Activated CD8-positive, alpha-beta memory T cell treated with anti-CD3 and anti-CD28 coated beads for 1 hour (primary cell): ENCODE measurements around the gene CNTN4.

Experiments
- DNase-seq, 2 donors: peaks; one replicate each; pipeline ENCODE4 v3.0.0-alpha.2; 2020; ENCODE audit warnings: low read depth in 1 of 2; ENCODE audit errors: extremely low read depth in 1 of 2

Gene CNTN4

GRCh38 chr3:3074551-3075257, 976.0 kb downstream of the CNTN4 start:
- no peak for DNase-seq

- no peak for DNase-seq
Measured at GRCh38 chr3:3080309-3080708, 981.6 kb downstream of the CNTN4 start.

DNA sequence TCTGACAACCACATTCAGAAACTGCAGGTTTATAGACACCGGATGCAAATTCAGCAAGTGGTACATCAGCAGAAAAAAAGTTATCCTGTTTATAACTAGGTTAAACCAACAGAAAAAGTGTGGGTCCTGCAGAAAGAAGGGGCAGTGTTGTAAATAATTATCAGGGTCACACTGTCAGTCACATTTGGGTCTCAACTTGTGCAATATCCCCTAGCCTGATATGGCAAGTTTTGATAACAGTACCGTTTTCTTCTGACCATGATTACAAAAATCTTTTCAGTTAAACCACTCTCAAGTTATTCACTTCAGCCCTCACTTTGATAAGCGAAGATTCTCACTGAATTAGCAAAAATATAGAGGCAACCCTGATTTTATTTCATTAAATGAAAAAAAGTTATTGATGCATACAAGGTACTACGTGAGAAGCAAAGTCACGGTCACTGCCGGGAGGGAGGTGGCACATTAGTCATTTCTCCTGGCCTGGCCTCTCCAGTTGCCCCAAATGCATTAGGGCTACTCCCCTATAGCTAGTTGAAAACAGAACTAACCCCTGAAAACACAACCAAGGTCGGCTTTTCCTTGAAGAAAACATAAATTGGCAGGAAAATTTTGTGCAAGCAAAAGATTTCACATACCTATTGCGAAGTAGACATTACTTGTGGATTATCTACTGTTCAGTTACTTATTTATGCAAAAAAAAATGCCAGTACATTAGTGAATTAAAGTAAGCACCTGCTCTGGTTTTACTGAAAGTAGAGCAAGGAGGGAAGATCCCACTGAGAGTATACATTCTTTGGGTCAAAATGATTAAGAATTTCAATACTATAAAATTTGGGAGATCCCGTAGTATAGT, 982.9 kb downstream of the CNTN4 start:
- DNase-seq = no peak

DNA sequence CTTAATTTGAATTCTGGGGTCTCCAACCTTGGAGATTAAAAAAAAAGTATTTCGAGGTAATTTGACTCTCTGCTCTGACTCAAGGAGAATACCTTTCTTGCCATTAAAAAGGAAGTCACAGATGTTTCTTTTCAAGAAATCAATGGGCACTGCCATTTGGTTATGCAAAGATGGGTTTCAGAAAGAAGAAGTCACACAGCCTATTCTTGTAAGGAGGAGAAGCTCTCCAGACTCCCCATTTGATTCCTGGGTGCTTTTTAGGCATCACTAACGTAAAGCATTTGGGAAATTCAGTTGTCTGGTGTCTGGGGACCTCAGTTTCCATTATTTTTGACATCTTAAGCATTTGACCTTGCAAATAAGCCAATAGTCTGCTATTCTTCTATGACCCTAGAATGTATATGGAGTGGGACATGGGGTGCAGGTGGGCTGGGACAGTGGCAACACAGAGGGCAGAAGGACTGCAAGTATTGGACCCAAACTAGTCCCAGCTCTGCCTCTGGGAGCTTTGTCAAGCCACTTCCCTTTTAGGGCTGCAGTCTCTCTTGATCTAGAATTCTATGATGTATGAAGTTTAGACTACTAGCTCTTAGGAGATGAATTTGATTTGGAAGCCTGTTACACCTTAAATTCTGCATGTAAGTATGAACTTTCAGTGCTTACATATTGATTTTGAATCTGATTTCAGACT, 983.7 kb downstream of the CNTN4 start:
- DNase-seq = no peak

- no peak for DNase-seq
Measured at GRCh38 chr3:3084890-3085289, 986.2 kb downstream of the CNTN4 start.

DNA sequence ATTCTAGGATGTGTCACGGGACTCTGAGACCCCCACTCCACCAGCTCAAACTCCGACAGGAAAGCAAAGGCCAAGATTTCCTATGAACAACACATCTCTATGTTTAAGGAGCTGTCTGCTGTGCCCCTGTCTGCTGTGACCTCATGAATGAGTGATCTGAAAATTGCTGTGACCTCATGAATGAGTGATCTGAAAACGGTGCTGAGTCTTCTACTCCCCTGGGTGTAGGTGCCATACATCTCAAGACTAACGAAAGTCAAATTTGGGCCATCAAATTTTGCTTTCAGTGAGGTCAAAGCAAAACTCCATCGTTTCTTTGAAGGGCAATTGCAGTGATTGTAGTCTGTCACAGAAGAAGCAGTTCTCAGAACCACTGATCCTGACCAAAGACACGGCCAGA, 987.1 kb downstream of the CNTN4 start:
- DNase-seq = no peak

DNA sequence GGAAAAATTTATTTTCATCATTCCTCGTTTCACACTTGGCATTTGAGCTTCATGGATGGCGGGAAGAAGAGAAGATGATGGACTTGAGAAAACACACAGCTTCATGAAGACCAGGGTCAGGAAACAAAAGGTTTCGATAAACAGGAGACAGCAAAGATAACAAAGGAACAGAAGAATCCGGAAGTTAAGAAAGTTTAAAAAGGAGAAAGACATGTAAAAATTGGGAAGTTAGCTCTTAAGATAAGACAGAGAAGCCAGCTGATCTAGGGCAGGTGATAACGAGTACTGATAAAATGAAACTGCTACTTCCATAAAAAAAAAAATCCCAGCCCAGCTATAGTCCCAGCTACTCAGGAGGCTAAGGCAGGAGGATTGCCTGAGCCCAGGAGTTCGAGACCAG, 987.6 kb downstream of the CNTN4 start:
- no peak for DNase-seq

DNA sequence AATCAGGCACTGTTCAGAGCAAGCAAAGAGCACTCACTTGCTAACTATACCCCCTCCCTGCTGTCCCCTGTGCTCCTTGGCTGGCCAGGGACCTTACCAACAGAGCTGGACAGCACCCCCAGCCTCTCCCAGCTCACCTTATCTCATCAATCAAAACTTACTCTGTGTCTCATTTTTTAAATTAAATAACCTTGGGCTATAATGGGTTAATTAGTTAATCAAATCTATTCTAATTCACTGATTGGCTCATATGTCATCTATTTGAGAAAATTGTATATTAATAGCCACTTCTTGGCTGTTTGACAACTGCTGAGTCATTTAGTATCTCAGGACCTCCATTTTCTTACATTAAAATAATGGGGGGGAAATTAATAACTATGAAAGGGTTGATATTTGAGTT, 988.6 kb downstream of the CNTN4 start:
- no peak for DNase-seq

GRCh38 chr3:3087716-3088465, 989.2 kb downstream of the CNTN4 start:
- no peak for DNase-seq

DNA sequence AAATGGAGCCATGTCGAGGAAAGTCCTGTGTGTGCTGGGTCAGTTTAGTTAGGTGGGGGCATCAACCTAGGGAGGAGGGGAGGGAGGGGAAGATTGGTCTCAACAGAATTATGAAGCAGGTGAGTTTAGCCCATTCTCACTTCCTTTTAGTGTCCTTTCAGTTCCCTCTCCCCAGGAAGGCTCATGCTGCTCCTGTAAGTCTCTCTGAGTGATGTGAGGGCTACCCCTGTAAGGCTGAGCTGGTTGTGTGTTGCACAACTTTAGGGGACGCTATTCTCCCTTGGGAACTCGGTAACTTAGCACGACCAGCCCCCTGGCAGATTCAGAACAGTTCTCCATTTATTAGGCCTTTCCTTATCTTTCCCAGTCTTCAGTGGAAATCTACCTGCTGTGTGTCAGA, 990.4 kb downstream of the CNTN4 start:
- DNase-seq = no peak

- no peak for DNase-seq
Measured at GRCh38 chr3:3097958-3098357, 999.3 kb downstream of the CNTN4 start.

GRCh38 chr3:3101660-3102458, 1003.2 kb downstream of the CNTN4 start:
- DNase-seq = no peak

DNA sequence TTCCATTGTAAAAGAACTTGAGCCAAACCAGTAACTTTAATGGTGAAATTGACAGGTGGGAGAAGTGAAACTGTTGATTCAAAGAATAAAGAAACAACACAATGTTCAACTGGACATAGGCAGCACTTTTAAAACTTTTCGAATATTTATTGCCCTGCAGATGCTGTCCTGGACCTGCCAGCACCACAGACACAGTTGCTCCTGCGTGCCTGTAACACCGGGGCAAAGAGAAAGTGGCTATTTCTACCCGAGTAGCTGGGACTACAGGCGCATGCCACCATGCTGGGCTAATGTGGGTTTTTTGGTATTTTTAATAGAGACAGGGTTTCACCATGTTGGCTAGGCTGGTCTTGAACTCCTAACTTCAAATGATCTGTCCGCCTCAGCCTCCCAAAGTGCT, 1004.1 kb downstream of the CNTN4 start:
- no peak for DNase-seq

- DNase-seq = no peak
Measured at GRCh38 chr3:3105246-3105645, 1006.6 kb downstream of the CNTN4 start.

GRCh38 chr3:3105815-3106214, 1007.1 kb downstream of the CNTN4 start:
- DNase-seq = no peak

DNA sequence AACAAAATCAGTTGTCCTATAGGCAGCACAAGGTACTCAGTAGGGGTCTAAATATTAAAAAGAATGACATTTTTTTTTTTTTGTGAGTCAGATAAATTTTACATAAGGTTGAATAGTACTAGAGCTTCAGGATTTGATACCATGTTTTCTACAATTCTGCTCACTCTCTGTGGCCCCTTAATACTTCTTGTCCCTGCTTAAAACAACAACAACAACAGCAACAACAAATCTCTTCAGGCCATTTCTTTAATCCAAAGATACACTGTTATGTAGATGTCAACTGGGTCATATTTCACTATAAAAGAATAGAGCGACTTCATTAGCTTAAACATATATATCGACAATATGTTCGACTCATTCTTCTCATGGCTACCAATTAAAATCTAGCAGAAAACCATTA, 1008.5 kb downstream of the CNTN4 start:
- no peak for DNase-seq
